Hematopoietic multipotent progenitor cell treated with erythropoietin and hydrocortisone succinate and interleukin-3 and kit ligand, for 6 days (in vitro differentiated cells): Measurements from ENCODE around the gene UIMC1.

Source experiments
- DNase-seq: peaks from one replicate; pipeline ENCODE4 v3.0.0-alpha.2; 2015

The UIMC1 gene

GRCh38 chr5:176866707-176867310 lies 139.8 kb downstream of the UIMC1 start:
- DNase-seq: no peak

GRCh38 chr5:176865964-176866363 lies 140.6 kb downstream of the UIMC1 start:
- no peak for DNase-seq

DNA sequence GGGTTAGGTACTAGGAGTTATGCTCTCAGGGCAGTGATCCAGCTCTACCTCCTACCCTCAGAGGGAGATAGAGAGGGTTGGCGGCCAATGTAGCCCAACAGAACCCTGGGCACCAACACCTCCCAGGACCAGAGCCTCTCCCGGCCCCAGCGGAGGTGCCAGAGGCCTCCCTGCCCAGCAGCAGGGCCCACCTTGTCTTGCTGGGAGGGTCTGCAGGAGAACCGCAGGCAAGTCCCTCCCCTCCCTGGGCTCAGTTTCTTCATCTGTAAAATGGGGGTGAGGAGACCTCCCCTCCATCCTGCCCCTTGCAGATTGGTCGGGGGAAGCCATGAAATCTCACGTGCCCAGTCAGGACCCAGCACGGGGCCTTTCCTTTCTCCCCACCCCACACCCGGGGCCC lies 141.8 kb downstream of the UIMC1 start:
- DNase-seq: no peak

DNA sequence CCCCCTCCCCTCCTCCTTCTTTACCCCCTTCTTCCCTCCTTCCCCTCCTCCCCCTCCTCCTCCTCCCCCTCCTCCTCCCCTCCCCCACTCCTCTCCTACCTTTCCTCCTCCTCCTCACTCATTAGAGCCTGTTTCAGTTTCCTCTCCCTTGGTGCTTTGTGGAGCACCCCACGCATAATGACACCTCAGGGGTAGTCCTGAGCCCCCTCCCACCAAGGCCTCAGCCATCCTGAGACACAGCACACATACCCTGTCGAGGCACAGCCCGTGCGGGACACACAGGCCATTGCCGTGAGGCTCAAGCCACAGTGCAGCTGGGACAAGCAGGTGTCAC lies 142.8 kb downstream of the UIMC1 start:
- no peak for DNase-seq

DNA sequence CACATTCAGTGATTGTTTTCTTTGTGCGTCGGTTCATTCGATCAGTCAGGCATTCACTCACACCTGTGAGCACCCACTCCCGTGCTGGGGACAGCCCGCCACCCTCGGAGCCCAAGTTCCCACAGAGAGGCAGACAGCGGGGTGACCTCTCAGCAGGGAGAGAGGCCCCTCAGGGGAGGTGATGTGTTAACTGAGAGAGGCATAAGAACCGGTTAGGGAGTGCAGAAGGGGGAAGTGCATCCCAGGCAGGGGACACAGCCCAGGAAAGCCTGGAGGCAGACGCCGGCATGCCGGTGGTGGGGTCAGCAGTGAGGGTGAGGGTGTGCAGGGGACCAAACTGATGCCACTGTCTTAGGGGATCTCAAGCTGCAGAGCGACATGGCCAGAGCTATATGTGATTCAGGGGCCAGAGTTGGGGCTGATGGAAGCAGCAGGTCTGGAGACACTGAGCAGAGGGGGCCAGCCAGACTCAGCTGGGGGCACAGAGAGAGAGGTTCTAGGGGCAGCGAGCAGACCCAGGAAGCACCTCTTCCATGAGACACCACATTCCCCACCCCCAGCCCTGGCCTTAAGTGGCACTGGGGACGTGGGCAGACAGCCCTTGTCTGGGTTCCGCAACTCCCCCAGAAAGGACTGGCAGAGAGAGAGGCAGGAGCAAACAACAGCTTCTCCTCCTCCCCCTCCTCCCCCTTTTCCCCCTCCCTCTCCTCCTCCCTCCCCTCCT lies 143.4 kb downstream of the UIMC1 start:
- DNase-seq: no peak

DNA sequence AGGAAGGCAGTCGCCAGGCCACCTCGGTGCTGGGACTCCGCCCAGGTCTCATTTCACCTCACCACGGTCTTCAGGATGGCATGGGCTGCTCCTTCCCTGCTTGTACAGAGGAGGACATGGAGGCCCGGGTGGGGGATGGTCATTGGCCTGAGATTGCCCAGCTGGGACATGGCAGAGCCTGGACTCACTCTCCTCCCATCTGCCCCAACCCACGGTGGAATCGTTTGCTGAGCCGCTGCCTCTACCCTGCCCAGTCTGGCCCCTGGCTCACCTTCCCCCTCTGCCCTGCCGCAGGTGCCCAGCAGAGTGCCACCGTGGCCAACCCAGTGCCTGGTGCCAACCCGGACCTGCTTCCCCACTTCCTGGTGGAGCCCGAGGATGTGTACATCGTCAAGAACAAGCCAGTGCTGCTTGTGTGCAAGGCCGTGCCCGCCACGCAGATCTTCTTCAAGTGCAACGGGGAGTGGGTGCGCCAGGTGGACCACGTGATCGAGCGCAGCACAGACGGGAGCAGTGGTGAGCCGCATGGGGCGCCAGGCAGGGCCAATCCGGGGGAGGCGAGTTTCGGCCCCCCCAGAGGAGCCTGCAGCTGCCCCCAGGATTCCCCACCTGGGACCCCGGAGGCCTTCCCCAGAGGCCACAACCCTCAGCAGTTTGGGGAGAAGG lies 144.1 kb downstream of the UIMC1 start:
- DNase-seq: no peak

DNA sequence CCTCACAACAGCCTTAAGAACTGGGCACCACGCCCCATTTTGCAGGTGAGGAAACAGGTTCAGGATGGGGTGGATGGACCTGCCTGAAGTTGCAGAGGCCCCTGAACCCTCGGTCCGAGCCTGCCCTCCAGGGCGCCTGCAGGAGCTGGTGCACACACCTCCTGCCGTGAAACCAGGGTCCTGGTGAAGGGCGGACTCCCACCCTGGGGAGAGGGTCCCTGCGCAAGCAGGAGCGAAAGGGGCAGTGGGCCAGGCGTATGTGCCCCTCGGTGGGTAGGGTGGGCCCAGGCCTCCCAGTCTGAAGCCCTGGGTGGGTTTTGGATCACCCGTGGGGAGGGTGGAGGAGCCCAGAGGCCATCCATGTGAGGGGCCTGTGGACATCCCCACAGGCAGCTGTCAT lies 145.3 kb downstream of the UIMC1 start:
- DNase-seq: no peak

DNA sequence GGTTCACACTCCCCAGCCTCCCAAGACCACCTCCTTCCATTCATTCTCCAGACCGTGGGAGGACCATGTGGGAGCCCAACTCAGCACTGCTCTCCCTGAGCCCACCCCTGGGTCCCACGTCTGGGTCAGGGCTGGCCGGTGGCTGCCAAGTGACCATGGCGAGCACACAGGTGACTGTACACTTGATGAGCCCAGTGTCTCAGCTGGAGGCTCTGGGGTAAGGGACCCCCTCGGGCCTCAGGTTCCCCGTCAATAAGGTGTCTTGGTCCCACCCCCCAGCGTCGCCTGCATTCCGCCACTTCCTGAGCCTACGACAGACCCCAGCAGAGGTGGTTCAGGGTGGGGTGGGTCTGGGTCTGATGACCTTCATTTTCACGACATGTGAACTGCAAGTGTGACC lies 146.2 kb downstream of the UIMC1 start:
- DNase-seq: no peak

DNA sequence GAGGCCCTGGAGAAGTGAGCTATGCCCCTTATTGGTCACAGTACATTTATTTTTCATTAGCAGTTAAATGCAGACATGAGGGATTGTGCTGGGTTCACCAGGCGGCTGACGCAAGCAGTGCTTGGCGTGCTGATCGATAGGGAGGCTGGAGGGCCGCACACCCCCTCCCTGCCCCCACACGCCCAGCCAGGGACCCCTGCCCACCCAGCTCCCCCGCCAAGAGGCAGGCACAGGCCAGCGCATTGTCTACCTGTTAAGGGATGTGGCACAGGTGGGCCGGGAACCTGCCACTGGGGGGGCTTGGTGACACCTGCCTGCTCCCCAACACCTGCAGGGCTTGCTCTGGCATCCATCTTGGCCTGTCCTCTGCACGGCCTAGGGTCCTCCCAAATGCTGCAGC lies 146.7 kb downstream of the UIMC1 start:
- DNase-seq: no peak

DNA sequence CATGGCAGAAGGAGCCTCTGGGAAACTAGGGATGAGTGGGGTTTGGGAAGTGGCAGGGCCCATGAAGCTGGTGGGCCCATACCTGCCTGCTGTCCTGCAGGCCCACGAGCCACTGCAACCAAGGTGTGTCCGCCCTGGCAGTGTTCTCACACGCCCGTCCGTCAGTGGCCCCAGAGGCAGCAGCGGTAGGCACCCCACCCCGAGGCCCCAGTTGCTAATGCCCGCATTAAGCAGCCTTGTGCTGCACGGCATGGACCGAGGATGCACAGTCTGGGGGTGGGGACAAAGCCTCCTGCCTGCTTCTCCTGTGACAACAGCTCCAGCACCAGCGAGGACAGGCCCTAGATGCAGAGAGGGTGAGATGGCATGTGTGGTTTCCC lies 148.7 kb downstream of the UIMC1 start:
- no peak for DNase-seq

- no peak for DNase-seq
These were observed 149.2 kb downstream of the UIMC1 start for GRCh38 chr5:176857216-176857893.

GRCh38 chr5:176856746-176857145 lies 149.8 kb downstream of the UIMC1 start:
- DNase-seq: no peak

- no peak for DNase-seq
These were observed 151.0 kb downstream of the UIMC1 start for GRCh38 chr5:176855598-176855997.
